ENCODE data around the gene HOXB8.

The HOXB8 gene

DNA sequence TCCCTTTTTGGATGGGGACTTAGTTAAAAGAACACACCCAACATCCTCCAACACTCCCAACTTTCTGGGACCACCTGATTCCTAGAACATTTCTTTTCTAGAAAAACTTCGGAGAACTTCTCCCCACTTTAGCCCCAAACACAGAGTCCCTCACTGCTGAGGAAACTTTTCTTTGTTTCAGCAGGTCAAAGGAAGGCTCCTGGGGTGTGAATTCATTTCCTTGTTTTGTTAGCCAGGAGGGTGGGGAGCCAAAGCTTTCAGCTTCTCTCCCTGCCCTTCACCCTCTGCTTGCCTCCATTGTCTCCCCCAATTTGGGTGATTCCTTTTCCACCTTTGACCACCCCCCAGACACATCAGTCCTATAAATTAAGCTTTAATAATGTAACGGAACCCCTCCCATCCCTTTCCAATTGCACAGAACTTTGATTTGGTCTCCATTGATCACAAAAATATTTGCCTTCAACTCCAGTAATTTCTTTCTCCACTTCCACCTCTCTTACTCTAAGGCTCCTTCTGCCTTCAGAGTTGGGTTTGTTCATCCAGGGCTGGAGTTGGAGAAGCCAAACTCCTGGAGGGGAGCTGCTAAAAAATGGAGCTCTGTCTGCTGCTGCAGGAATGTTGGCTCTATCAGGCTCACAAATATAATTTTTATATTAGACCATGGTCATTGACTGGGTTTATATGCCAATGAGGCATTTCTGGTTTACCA, 47.3 kb downstream of the HOXB8 start:
- TF ChIP-seq, protein P1, sequence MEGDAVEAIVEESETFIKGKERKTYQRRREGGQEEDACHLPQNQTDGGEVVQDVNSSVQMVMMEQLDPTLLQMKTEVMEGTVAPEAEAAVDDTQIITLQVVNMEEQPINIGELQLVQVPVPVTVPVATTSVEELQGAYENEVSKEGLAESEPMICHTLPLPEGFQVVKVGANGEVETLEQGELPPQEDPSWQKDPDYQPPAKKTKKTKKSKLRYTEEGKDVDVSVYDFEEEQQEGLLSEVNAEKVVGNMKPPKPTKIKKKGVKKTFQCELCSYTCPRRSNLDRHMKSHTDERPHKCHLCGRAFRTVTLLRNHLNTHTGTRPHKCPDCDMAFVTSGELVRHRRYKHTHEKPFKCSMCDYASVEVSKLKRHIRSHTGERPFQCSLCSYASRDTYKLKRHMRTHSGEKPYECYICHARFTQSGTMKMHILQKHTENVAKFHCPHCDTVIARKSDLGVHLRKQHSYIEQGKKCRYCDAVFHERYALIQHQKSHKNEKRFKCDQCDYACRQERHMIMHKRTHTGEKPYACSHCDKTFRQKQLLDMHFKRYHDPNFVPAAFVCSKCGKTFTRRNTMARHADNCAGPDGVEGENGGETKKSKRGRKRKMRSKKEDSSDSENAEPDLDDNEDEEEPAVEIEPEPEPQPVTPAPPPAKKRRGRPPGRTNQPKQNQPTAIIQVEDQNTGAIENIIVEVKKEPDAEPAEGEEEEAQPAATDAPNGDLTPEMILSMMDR (IDR thresholded peaks at IDR 0.05) = no peak
- intact Hi-C loops (cut with DNase I; ENCODE audit: low total_unique reads) = no loop called here
- DNase-seq = no peak
- Histone ChIP-seq H3K27me3 (peaks cover 0 to 11% of the 10 kb centered on the region in 2 donors), H3K27ac (no peak overlapping the region), H3K9me3 (no peaks in the 10 kb centered on the region), H3K36me3 (no peaks in the 10 kb centered on the region), H3K4me3 (no peak overlapping the region), H3K4me1 (peaks cover 0 to 31% (median 16%) of the 10 kb centered on the region in 4 donors)

DNA sequence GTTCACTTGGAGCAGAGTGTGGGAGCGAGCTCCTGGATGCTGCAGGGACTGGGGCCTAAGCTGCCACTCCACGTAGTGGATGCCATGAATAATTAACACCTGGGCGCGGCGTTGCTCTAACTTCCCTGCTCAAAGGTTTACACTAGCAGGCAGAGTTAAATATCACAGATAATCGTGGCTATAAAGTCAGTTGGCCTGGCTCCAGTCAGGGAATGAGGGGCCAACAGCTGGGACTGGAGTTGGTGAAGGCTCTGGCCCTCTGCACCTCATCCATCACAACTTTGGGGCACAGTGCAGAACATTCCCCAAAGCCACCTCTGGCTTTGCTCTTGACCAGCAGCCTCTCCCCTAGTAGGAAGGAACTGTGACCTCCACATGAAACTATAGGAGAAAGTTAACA, 47.9 kb downstream of the HOXB8 start:
- Histone ChIP-seq H3K27me3 (peaks cover 0 to 11% of the 10 kb centered on the region in 2 donors), H3K4me1 (peaks cover 0 to 31% (median 16%) of the 10 kb centered on the region in 4 donors), H3K36me3 (no peaks in the 10 kb centered on the region), H3K4me3 (no peak overlapping the region), H3K27ac (no peak overlapping the region), H3K9me3 (no peaks in the 10 kb centered on the region)
- intact Hi-C loops (cut with DNase I; ENCODE audit: low total_unique reads) = no loop called here
- TF ChIP-seq, protein P1 (IDR thresholded peaks at IDR 0.05) = no peak
- DNase-seq = no peak

DNA sequence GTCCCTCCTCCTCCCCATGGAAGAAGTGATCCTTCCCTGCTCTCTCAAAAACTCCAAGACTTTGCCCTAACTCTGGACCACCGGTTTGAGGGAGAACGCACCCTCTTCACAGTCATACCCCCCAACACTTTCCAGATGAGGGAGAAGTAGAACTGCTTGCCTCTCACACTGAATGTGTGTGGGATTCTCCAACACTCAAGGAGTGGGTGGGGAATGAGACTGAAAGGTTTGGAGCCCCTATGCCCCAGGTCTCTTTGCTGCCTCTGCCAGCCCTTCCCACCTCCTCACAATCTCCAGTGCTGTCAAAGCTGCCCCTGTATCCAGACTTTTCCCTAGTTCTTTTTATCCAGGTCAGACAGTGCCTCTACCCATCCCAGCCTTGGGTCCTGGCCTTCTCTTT, 48.4 kb downstream of the HOXB8 start:
- intact Hi-C loops (cut with DNase I; ENCODE audit: low total_unique reads) = no loop called here

DNA sequence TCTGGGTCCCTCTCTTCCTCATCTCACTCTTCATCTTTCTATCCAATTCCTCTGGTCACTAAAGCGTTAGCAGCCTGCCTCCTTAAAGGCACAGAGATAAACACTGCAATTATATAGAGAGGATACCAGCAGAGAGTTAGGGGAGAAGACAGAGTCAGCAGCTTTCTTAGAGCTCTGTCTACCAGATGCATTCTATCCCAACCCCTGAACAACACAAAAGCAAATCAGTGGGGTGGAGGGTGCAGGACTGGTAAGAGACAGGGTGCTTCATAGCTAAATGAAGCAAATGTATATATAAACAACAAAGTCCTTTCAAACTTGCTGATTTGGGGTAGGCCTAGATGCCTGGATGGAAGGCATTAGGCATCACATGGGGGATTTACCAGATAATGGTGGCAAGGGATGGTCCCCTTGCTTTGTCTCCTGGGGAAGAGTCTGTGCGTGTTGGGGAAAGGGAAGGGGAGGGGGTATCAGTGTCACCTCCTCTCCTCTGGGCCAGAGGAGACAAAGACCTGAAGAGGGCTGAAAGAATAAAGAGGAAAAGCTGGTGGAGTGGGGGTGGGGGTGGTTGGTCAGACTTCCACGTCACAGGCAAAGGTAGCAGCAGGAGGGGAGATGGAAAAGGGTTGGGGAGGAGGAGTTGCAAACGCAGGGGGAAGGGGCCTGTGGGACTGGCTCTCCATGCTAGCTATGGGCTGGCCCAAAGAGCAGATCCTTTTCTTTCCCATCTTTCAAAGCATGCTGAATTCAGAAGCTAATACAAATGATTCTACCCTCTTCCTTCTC, 49.0 kb downstream of the HOXB8 start:
- TF ChIP-seq, protein P1 (IDR thresholded peaks at IDR 0.05) = no peak
- peaks cover 0 to 25% (median 16%) of the 10 kb centered on the region in 4 donors for H3K4me1 ChIP-seq
- no peaks in the 10 kb centered on the region for H3K36me3 ChIP-seq
- DNase-seq = no peak
- peaks cover 0 to 11% of the 10 kb centered on the region in 2 donors for H3K27me3 ChIP-seq
- no peak overlapping the region for H3K27ac ChIP-seq
- H3K9me3 ChIP-seq = no peaks in the 10 kb centered on the region
- intact Hi-C loops (cut with DNase I; ENCODE audit: low total_unique reads) = no loop called here
- no peak overlapping the region for H3K4me3 ChIP-seq

More for the DNA sequence above, 48.4 kb downstream of the HOXB8 start:
- TF ChIP-seq, protein P1 (IDR thresholded peaks at IDR 0.05) = no peak
- Histone ChIP-seq H3K36me3 (no peaks in the 10 kb centered on the region), H3K4me1 (peaks cover 0 to 31% (median 16%) of the 10 kb centered on the region in 4 donors), H3K9me3 (no peaks in the 10 kb centered on the region), H3K4me3 (no peak overlapping the region), H3K27me3 (peaks cover 0 to 11% of the 10 kb centered on the region in 2 donors), H3K27ac (no peak overlapping the region)
- DNase-seq = no peak

DNA sequence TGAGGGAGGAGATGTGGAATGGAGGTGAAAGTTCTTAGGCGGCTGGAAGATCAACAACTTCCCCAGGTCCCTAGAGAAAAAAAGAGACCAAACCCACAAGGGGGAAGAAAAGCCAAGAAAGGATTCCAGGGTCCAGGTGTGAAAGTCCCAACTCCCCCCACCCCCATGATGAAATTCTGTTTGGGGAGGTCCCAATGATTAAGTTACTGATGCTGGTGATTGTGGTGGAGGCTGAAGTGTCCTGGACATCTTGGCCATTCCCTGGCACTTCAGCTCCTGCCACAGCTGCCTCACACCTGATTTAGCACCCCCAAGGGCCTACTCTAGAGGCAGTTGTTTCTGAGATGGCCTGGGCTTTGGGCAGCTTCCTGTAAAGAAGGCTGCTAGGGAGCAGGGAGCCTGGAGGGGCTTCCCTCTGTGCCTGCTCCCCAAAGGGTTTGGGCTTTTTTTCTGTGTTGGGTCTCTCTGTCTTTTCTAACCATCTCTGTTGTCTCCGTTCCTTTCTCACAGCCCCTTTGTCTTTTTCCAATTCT, 50.0 kb downstream of the HOXB8 start:
- Histone ChIP-seq H3K9me3 (no peaks in the 10 kb centered on the region), H3K36me3 (no peaks in the 10 kb centered on the region), H3K4me1 (peaks cover 0 to 22% (median 14%) of the 10 kb centered on the region in 4 donors), H3K27ac (peak overlapping the region in 1 of 2 donors; percentile 53), H3K27me3 (peaks cover 0 to 11% of the 10 kb centered on the region in 2 donors), H3K4me3 (peak overlapping the region in 1 of 2 donors; percentile 62)
- intact Hi-C loops (cut with DNase I; ENCODE audit: low total_unique reads) = no loop called here
- TF ChIP-seq, protein P1 (IDR thresholded peaks at IDR 0.05) = no peak
- DNase-seq = no peak

All from tibial artery (tissue), 4 donors.